Activated CD8-positive, alpha-beta memory T cell treated with anti-CD3 and anti-CD28 coated beads for 1 hour (primary cell): ENCODE data around the gene DHX34.
"Not testable (repeated sequence)": the region's sequence is repeated elsewhere in the genome, so short reads cannot be mapped to it uniquely, and the experiment has no call there.

Experiments used
- DNase-seq, 2 donors: peaks; one replicate each; pipeline ENCODE4 v3.0.0-alpha.2; 2020; ENCODE audit warnings: low read depth in 1 of 2; ENCODE audit errors: extremely low read depth in 1 of 2

DHX34 gene

GRCh38 chr19:47388721-47389120 lies 39.6 kb downstream of the DHX34 start:
- DNase-seq, result not testable (repeated sequence)

DNA sequence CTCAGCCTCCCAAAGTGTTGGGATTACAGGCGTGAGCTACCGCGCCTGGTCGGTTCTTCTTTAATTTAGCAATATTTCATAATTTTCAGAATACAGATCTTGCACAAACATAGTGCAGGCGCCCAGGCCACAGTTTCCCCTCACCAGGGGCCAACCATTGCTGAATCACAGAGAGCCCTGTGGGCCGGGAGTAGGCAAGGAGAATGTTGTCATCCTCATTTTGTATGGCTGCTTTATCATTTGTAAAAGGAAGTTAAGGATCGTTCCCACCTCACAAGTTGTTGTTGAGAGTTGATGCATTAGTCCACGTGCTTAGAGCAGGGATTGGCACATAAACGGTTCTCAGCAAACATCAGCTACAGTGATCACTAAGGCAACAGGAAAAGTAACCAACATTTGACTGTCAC lies 40.0 kb downstream of the DHX34 start:
- no peak for DNase-seq

DNA sequence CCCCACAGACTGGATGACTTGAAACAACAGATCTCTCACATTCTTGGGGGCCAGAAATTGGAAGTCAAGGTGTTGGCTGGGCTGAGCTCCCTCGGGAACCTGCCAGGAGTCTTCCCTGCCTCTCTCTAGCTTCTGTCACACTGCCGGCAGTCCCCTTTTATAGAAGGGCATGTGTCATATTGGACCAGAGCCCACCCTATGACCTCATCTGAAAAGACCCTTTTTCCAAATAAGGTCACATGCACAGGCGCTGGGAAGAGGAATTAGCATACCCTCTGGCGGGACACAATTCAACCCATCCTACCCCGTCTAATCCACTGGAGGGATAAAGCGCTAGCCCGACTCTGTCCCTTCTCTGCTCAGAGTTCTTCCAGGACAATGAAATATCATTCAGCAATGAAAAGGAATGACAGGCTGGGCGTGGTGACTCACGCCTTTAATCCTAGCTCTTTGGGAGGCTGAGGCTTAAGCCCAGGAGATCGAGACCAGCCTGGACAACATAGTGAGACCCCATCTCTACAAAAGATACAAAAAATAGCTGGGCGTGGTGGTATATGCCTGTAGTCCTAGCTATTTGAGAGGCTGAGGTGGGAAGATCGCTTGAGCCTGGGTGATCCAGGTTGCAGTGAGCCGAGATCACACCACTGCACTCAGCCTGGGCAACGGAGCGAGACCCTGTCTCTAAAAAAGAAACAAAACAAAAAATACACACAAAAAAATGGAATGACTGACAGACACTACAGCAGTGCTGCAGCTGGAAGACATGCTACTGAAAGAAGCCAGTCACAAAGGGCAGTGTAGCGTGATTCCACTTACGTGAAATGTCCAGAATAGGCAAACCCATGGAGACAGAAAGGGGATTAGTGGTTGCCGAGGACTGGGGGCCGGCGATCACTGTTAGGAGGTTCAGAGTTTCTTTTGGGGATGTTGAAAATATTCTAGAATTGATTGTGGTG lies 41.7 kb downstream of the DHX34 start:
- DNase-seq, result no peak

GRCh38 chr19:47391510-47392223 lies 42.6 kb downstream of the DHX34 start:
- DNase-seq, result peak; percentile 63 to 74

DNA sequence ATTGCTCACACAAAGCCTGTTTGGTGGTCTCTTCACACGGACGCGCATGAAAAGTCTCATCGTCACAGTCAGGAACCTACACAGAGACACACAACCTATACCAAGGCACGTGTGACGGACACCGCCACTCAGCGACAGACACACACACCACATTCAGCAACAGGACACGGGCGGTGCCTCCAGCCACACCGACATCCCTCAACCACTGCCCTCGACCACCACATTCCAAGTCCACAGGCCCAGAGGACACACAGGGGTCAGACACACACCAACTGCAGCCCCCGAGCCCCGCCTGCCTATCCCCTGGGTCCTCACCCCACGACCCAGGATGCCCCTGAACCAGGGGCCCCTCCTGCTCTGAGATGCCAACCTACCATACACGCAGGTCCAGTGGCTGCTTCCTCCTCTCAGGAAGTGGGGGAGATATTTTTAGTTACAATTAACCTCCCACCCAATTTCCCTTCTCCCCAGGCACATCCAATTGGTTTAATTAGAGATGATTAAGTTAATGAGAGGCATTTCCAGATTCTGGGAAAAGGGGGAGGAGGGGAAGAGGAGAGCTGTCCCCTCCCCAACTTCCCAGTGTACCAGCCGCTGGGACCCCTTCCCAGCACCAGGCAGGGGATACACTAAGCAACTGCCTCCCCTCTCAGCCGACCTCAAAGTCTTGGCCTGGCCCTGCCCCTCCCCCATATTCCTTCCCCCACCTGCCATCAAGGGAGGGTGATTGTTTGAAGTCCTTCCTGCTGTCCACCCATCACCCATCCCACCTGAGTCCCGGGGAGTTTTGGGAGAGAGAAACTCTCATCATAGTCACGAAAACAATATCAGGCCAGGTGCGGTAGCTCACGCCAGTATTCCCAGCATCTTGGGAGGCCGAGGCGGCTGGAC lies 49.8 kb downstream of the DHX34 start:
- no peak for DNase-seq

DNA sequence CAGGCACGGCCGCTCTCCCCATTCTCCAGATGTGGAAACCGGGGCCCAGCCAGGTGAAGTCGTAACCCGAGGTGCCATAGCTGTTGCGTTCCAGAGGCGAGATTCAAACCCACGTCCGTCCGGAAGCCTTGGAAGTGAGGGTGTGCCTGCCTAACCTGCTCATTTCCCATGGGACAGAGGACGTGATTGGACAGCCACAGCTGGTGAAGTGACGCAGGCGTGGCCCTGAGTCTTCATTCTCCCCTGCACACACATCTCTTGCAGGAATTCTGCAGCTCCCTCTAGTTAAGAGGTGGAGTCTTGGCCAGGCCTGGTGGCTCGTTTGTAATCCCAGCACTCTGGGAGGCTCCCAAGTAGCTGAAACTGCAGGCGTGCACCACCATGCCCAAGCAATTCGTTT lies 53.4 kb downstream of the DHX34 start:
- DNase-seq, result no peak

GRCh38 chr19:47404334-47405196 lies 55.5 kb downstream of the DHX34 start:
- DNase-seq, result no peak

- no peak for DNase-seq
Observed at GRCh38 chr19:47405197-47405550, 56.1 kb downstream of the DHX34 start.

GRCh38 chr19:47405854-47406417 lies 56.8 kb downstream of the DHX34 start:
- DNase-seq, result no peak

DNA sequence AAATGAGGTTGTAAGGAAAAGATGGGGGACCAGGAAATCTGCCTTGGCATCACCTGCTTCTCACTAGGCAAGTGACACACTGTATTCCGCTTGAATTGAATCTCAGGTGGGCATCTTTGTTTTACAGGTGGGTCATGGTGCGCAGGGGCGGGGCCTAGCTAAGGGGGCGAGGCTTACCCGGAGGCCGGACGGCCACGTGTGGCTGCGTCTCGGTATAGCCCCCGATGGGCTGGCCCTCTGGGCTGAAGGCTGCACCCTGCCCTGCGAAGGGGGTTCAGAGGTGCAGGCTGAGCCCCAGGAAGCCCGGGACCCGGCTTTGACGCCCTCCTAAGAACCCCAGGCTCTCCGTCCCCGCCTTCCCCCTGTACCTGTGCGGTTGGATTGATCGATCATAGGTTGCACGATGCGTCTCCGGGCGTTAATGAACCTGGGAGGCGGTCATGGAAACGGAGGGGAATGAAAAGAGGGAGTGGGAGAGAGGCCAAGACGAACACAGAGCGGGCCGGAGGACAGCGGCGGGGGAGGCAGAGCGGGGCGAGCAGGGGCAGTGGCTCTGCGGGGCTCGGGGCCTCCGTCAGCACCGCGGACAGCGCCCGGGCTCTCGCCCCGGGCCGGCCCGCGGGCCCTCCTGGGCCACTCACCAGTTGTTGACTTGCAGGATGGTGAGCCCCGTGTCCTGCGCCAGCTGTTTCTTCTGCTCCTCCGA lies 57.7 kb downstream of the DHX34 start:
- DNase-seq, result no peak

DNA sequence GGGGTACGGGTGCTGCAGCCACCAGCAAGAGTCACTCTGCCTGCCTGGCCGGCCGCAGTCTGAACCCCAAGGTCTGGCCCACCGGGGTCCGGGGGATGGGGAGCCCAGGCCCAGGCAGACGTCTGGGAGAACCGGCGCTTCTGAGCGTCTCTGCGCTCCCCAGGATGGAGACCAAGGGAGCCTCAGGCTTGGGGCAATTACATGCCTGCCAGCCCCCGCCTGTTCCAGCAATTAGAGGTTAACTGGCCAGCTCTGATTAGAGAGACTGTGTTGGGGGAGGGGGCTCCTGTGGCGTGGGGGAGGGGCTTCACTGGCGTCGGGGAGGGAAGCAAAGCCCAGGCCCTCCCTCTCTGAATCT lies 58.3 kb downstream of the DHX34 start:
- DNase-seq, result no peak

DNA sequence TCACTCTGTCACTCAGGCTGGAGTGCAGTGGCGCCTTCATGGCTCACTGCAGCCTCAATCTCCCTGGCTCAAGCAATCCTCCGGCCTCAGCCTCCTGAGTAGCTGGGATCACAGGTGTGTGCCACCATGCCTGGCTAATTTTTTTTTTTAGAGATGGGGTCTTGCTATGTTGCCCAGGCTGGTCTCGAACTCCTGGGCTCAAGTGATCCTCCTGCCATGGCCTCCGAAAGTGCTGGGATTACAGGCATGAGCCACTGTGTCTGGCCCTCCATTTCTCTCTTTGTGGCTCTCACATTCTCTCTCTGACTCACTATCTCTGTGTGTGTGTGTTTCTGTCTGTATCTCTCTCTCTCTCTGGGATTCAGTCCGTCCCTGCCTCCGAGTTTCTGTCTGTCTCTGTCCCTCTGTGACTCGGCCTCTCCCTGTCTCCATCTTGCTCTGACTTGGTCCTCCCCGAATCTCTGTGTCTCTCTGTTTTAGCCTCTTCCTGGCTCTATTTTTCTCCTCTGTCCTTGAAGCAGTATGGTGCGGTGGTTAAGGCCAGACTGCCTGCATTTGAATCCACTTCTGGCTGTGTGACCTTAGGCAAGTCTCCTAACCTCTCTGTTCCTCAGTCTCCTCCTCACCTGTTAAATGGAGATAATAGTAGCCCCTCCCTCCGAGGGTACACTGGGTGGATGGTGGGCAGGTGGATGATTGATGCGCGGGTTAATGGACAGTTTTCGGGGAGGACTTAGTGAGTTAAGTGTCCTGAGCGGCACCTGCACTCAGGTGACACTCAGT lies 59.2 kb downstream of the DHX34 start:
- DNase-seq, result no peak

GRCh38 chr19:47411101-47411500 lies 62.0 kb downstream of the DHX34 start:
- no peak for DNase-seq

DNA sequence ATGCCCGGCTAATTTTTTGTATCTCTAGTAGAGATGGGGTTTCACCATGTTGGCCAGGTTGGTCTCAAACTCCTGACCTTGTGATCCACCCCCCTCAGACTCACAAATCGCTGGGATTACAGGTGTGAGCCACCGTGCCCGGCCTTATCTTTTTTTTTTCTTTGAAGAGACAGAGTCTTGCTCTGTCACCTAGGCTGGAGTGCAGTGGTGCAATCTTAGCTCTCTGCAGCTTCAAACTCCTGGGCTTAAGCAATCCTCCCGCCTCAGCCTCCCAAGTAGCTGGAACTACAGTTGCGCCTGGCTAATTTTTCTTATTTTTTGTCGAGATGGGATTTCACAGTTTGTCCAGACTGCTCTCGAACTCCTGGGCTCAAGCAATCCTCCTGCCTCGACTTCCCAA lies 62.6 kb downstream of the DHX34 start:
- not testable (repeated sequence) for DNase-seq

- DNase-seq, result no peak
Observed at GRCh38 chr19:47413941-47414340, 64.8 kb downstream of the DHX34 start.

DNA sequence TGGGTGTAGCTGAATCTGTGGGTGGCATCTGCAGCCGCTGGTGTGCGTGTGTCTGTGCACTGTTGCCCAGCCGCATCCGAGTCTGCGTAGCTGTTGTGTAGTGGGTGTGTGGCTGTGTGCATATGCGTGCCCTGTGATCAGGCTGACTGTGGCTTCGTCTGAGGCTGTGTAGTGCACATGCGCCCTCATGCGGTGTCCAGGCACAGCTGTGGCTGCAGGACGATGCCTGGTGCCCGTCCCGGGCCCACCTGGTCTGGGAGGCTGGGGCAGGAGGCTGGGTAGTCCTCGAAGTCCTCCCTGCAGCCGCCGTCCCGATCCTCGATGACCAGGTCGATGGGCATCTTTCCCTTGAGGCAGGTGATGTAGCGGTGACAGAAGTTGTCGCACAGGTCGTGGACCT lies 65.4 kb downstream of the DHX34 start:
- DNase-seq, result no peak

- no peak for DNase-seq
Observed at GRCh38 chr19:47415953-47416642, 67.0 kb downstream of the DHX34 start.

- no peak for DNase-seq
Observed at GRCh38 chr19:47416643-47416985, 67.5 kb downstream of the DHX34 start.
